ENCODE data around the gene CNTN6. TPM values are rescaled to one million over a fixed set of nuclear protein-coding genes. Genes with fewer than 3 reads are reported as not detected.
A peak's percentile ranks its signal among the peaks of the same experiment; 100 is the strongest.

Gene CNTN6
- total RNA-seq, 2 experiments from 2014 or later = not detected

DNA sequence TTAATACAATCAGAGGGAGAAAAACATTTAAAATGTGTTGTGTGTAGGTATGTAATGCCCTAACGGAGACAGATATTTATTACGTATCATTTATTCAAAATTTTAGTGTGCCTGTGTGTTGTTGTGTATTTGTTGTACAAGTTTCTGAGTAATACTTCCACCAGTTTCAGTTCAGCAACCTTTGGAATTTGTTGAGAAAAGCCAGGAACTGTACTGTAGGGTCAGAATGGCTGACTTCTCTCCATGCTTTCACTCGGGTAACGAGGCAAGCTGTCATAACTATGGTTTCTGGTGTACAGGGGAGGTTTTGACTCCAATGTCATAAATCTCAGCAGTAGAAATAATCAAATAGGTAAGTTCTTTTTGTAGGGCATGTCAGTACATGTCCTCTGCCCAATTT is 23.8 kb upstream of the CNTN6 start:
- no peaks in the 10 kb centered on the region for H3K27me3 Mint-ChIP-seq
- no peaks in the 10 kb centered on the region for H3K36me3 Mint-ChIP-seq (ENCODE audit: low read depth)
- DNase-seq (no peak), ATAC-seq (no peak)
- H3K4me1 Mint-ChIP-seq (ENCODE audit: low read depth) = no peaks in the 10 kb centered on the region
- TF ChIP-seq, protein P1, sequence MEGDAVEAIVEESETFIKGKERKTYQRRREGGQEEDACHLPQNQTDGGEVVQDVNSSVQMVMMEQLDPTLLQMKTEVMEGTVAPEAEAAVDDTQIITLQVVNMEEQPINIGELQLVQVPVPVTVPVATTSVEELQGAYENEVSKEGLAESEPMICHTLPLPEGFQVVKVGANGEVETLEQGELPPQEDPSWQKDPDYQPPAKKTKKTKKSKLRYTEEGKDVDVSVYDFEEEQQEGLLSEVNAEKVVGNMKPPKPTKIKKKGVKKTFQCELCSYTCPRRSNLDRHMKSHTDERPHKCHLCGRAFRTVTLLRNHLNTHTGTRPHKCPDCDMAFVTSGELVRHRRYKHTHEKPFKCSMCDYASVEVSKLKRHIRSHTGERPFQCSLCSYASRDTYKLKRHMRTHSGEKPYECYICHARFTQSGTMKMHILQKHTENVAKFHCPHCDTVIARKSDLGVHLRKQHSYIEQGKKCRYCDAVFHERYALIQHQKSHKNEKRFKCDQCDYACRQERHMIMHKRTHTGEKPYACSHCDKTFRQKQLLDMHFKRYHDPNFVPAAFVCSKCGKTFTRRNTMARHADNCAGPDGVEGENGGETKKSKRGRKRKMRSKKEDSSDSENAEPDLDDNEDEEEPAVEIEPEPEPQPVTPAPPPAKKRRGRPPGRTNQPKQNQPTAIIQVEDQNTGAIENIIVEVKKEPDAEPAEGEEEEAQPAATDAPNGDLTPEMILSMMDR (IDR thresholded peaks at IDR 0.05) = no peak
- peaks cover 6% of the 10 kb centered on the region for H3K9me3 Mint-ChIP-seq
- no peak overlapping the region for H3K27ac Mint-ChIP-seq
- intact Hi-C loops (cut with micrococcal nuclease) = no loop called here
- ChIA-PET POLR2A (no interaction called here), CTCF (no interaction called here)
- H3K4me3 Mint-ChIP-seq = no peak overlapping the region

DNA sequence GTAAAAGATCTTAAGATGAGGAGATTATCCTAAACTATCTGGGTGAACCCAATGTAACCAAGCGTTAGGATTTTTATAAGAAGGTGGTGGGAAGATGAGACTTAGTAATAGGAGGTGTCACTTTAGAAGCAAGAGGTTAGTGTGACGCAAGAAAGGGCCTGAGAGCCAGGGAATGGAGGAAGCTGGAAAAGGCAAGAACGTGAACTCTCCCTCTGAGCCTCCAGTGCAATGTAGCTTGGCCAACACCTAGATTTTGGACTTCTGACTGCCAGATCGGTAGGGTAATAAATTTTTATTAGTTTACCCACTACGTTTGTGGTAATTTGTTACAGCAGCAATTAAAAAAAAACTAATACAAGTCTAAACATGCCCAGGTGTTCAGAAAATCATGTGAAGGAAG is 20.8 kb upstream of the CNTN6 start:
- ATAC-seq = no peak
- Mint-ChIP-seq H3K36me3 (ENCODE audit: low read depth) (no peaks in the 10 kb centered on the region), H3K9me3 (peaks cover 4% of the 10 kb centered on the region), H3K27me3 (no peaks in the 10 kb centered on the region), H3K4me3 (no peak overlapping the region), H3K27ac (no peak overlapping the region), H3K4me1 (ENCODE audit: low read depth) (no peaks in the 10 kb centered on the region)
- POLR2A ChIA-PET = no interaction called here
- TF ChIP-seq, protein P1 (IDR thresholded peaks at IDR 0.05) = no peak
- intact Hi-C loops (cut with micrococcal nuclease) = no loop called here
- CTCF ChIA-PET = no interaction called here
- no peak for DNase-seq

- ATAC-seq = no peak
- no peak for DNase-seq
- no peaks in the 10 kb centered on the region for H3K4me1 Mint-ChIP-seq (ENCODE audit: low read depth)
- ChIA-PET POLR2A (no interaction called here), CTCF (no interaction called here)
- TF ChIP-seq, protein P1 (IDR thresholded peaks at IDR 0.05) = no peak
- H3K36me3 Mint-ChIP-seq (ENCODE audit: low read depth) = no peaks in the 10 kb centered on the region
- intact Hi-C loops (cut with micrococcal nuclease) = no loop called here
- no peaks in the 10 kb centered on the region for H3K27me3 Mint-ChIP-seq
- H3K27ac Mint-ChIP-seq = no peak overlapping the region
- H3K4me3 Mint-ChIP-seq = no peak overlapping the region
- H3K9me3 Mint-ChIP-seq = peaks cover 4% of the 10 kb centered on the region
These were observed 13.2 kb upstream of the CNTN6 start for GRCh38 chr3:1079662-1080061.

DNA sequence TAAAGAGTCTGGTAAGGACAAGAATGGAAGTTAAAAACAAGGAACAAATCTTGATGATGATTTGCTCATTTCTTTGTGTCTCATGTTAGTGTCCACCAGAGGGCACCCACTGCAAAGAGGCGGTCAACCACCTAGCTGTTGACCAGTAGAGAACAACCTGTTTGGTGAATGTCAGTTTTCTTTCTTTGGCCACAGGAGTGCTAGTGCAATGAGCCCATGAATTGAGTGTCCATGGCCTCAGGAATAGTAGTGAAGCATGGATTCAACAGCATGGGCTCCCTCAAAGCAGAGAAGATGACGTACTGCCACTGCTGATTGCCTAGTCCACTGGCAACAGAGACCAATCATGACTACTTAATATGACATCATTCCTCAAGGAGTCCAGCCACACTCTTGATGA is 10.7 kb upstream of the CNTN6 start:
- Mint-ChIP-seq H3K4me1 (ENCODE audit: low read depth) (no peaks in the 10 kb centered on the region), H3K9me3 (peaks cover 3% of the 10 kb centered on the region), H3K27ac (no peak overlapping the region), H3K4me3 (no peak overlapping the region), H3K36me3 (ENCODE audit: low read depth) (no peaks in the 10 kb centered on the region), H3K27me3 (no peaks in the 10 kb centered on the region)
- DNase-seq = peak; percentile 13
- ATAC-seq = no peak
- ChIA-PET POLR2A (no interaction called here), CTCF (no interaction called here)
- intact Hi-C loops (cut with micrococcal nuclease) = no loop called here
- TF ChIP-seq, protein P1 (IDR thresholded peaks at IDR 0.05) = peak; percentile 26

GRCh38 chr3:1087066-1087560 is 5.7 kb upstream of the CNTN6 start:
- no peak for DNase-seq
- Mint-ChIP-seq H3K4me1 (ENCODE audit: low read depth) (no peaks in the 10 kb centered on the region), H3K27me3 (no peaks in the 10 kb centered on the region), H3K4me3 (no peak overlapping the region), H3K36me3 (ENCODE audit: low read depth) (no peaks in the 10 kb centered on the region), H3K9me3 (no peaks in the 10 kb centered on the region), H3K27ac (no peak overlapping the region)
- intact Hi-C loops (cut with micrococcal nuclease) = no loop called here
- CTCF ChIA-PET = no interaction called here
- POLR2A ChIA-PET = no interaction called here
- TF ChIP-seq, protein P1 (IDR thresholded peaks at IDR 0.05) = no peak
- no peak for ATAC-seq

Data from activated CD8-positive, alpha-beta T cell treated with anti-CD3 and anti-CD28 coated beads for 36 hours (primary cell).